Astrocyte (in vitro differentiated cells and primary cell): ENCODE results near the gene LRBA. TPM values are rescaled to one million over a fixed set of nuclear protein-coding genes. Genes with fewer than 3 reads are reported as not detected.
"Not testable (repeated sequence)": the region's sequence is repeated elsewhere in the genome, so short reads cannot be mapped to it uniquely, and the experiment has no call there.

Experiments
- DNase-seq: peaks from one replicate; pipeline ENCODE4 v3.0.0-alpha.2; 2010; ENCODE audit warnings: low read depth
- FAIRE-seq: peaks from 2 replicates; lab custom pipeline; 2011; peaks lifted over from hg19 to GRCh38; lab: Jason Lieb, UNC
- H2AFZ ChIP-seq: 2 replicates; pipeline ENCODE4 v1.6.0; 2012; ENCODE audit warnings: low read depth, low read length, inconsistent platforms
- H3K27ac ChIP-seq: 2 replicates; pipeline ENCODE4 v1.5.1; 2011; ENCODE audit warnings: low read depth, low read length, inconsistent platforms
- H3K27me3 ChIP-seq: 2 replicates; pipeline ENCODE4 v1.6.0; 2011; ENCODE audit warnings: low read length, inconsistent platforms; ENCODE audit not compliant: insufficient read depth
- H3K36me3 ChIP-seq: 2 replicates; pipeline ENCODE4 v1.5.1; 2011; ENCODE audit warnings: low read length, inconsistent platforms; ENCODE audit not compliant: insufficient read depth
- H3K4me1 ChIP-seq: 2 replicates; pipeline ENCODE4 v1.5.1; 2011; ENCODE audit warnings: low read length, inconsistent platforms; ENCODE audit not compliant: insufficient read depth
- H3K4me2 ChIP-seq: 2 replicates; pipeline ENCODE4 v1.6.0; 2012; ENCODE audit warnings: low read length, inconsistent platforms
- H3K4me3 ChIP-seq: 2 replicates; pipeline ENCODE4 v1.5.1; 2011; ENCODE audit warnings: low read depth, mild to moderate bottlenecking, low read length, inconsistent platforms; ENCODE audit not compliant: insufficient read depth
- H3K79me2 ChIP-seq: 2 replicates; pipeline ENCODE4 v1.6.0; 2012; ENCODE audit warnings: mild to moderate bottlenecking, low read length, inconsistent platforms; ENCODE audit not compliant: insufficient read depth
- H3K9ac ChIP-seq: 2 replicates; pipeline ENCODE4 v1.6.0; 2012; ENCODE audit warnings: mild to moderate bottlenecking, low read length, inconsistent platforms
- H3K9me3 ChIP-seq: 2 replicates; pipeline ENCODE4 v1.5.1; 2012; ENCODE audit warnings: low read depth, mild to moderate bottlenecking, low read length, inconsistent platforms; ENCODE audit not compliant: insufficient read depth
- H4K20me1 ChIP-seq: 2 replicates; pipeline ENCODE4 v1.6.0; 2012; ENCODE audit warnings: low read length, inconsistent platforms; ENCODE audit not compliant: insufficient read depth
- H3K27ac Mint-ChIP-seq: one replicate; pipeline ENCODE4 v1.8.0; 2021; ENCODE audit warnings: mild to moderate bottlenecking, mixed read lengths; ENCODE audit not compliant: unreplicated experiment
- H3K27me3 Mint-ChIP-seq: one replicate; pipeline ENCODE4 v1.8.0; 2021; ENCODE audit warnings: low read depth, mixed read lengths; ENCODE audit not compliant: unreplicated experiment
- H3K36me3 Mint-ChIP-seq: one replicate; pipeline ENCODE4 v1.8.0; 2021; ENCODE audit warnings: low read depth, mixed read lengths; ENCODE audit not compliant: unreplicated experiment
- H3K4me1 Mint-ChIP-seq: one replicate; pipeline ENCODE4 v1.8.0; 2021; ENCODE audit warnings: low read depth, mixed read lengths; ENCODE audit not compliant: unreplicated experiment
- H3K4me3 Mint-ChIP-seq: one replicate; pipeline ENCODE4 v1.8.0; 2021; ENCODE audit warnings: mild to moderate bottlenecking, moderate library complexity, mixed read lengths; ENCODE audit not compliant: unreplicated experiment
- H3K9me3 Mint-ChIP-seq: one replicate; pipeline ENCODE4 v1.8.0; 2021; ENCODE audit warnings: mild to moderate bottlenecking, mixed read lengths; ENCODE audit not compliant: unreplicated experiment
- EZH2 ChIP-seq: IDR thresholded peaks from 2 replicates; pipeline ENCODE4 v1.6.1; 2012; ENCODE audit warnings: mild to moderate bottlenecking, low read length, inconsistent platforms; ENCODE audit not compliant: insufficient read depth
- total RNA-seq: library from RNA; stranded (reverse); gene quantifications from 2 replicates; pipeline ENCODE4 v1.2.1, GENCODE V29; 2021
- TF ChIP-seq, protein P1 (sequence below): IDR thresholded peaks from 2 replicates; pipeline ENCODE4 v1.5.1; 2011; ENCODE audit warnings: low read depth, mild to moderate bottlenecking, inconsistent platforms, low read length, moderate library complexity; ENCODE audit not compliant: insufficient read depth

Gene LRBA
- total RNA-seq, 1 donor from 2014 or later, result 25.3 TPM

DNA sequence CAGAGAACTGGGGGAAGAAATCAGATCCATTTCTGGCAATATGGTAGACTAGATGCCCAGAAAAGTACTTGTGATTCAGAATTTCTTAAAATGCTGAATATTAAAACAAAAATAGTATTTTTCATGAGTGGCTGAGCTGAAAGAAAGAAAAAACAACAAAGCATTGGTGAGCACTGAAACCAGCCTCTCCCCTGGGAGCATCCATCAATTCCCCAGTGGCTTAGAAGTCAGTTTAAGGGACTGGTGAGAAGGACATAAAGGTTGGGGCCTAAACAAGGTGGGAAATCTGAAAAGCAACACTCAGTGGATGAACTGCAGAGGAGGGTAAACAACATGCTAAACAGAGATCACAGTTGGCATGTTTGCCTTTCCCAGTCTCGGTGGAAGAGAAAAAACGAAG is 20.4 kb downstream of the LRBA start:
- no peaks in the 10 kb centered on the region for H3K36me3 ChIP-seq
- no peak overlapping the region for H3K4me3 Mint-ChIP-seq
- no peaks in the 10 kb centered on the region for H3K27me3 ChIP-seq
- H2AFZ ChIP-seq, result no peak overlapping the region
- H3K4me1 Mint-ChIP-seq, result no peaks in the 10 kb centered on the region
- H3K9me3 ChIP-seq, result no peaks in the 10 kb centered on the region
- no peak for FAIRE-seq
- H3K36me3 Mint-ChIP-seq, result peaks cover 1% of the 10 kb centered on the region
- no peak overlapping the region for H3K27ac Mint-ChIP-seq
- no peak overlapping the region for H3K4me2 ChIP-seq
- H3K9me3 Mint-ChIP-seq, result no peaks in the 10 kb centered on the region
- H3K4me1 ChIP-seq, result no peaks in the 10 kb centered on the region
- DNase-seq, result no peak
- no peak overlapping the region for H3K4me3 ChIP-seq
- H3K79me2 ChIP-seq, result peaks cover 15% of the 10 kb centered on the region
- no peak overlapping the region for H3K9ac ChIP-seq
- no peaks in the 10 kb centered on the region for H3K27me3 Mint-ChIP-seq
- H3K27ac ChIP-seq, result no peak overlapping the region
- no peak for TF ChIP-seq EZH2
- TF ChIP-seq, protein P1, sequence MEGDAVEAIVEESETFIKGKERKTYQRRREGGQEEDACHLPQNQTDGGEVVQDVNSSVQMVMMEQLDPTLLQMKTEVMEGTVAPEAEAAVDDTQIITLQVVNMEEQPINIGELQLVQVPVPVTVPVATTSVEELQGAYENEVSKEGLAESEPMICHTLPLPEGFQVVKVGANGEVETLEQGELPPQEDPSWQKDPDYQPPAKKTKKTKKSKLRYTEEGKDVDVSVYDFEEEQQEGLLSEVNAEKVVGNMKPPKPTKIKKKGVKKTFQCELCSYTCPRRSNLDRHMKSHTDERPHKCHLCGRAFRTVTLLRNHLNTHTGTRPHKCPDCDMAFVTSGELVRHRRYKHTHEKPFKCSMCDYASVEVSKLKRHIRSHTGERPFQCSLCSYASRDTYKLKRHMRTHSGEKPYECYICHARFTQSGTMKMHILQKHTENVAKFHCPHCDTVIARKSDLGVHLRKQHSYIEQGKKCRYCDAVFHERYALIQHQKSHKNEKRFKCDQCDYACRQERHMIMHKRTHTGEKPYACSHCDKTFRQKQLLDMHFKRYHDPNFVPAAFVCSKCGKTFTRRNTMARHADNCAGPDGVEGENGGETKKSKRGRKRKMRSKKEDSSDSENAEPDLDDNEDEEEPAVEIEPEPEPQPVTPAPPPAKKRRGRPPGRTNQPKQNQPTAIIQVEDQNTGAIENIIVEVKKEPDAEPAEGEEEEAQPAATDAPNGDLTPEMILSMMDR, result no peak
- peaks cover 9% of the 10 kb centered on the region for H4K20me1 ChIP-seq

DNA sequence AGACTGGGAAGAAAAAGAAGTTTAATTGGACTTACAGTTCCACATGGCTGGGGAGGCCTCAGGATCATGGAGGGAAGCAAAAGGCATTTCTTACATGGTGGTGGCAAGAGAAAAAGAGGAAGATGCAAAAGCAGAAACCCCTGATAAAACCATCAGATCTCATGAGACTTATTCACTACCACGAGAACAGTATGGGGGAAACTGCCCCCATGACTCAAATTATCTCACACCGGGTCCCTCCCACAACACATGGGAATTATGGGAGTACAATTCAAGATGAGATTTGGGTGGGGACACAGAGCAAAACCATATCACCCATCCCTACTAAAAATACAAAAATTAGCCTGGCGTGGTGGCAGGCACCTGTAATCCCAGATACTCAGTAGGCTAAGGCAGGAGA is 21.5 kb downstream of the LRBA start:
- not testable (repeated sequence) for H3K9me3 Mint-ChIP-seq, DNase-seq, H3K27me3 Mint-ChIP-seq, H2AFZ ChIP-seq, H3K36me3 Mint-ChIP-seq, H4K20me1 ChIP-seq, H3K4me1 Mint-ChIP-seq, H3K4me3 Mint-ChIP-seq, FAIRE-seq, H3K4me1 ChIP-seq, H3K27me3 ChIP-seq, H3K36me3 ChIP-seq, H3K27ac ChIP-seq, H3K4me2 ChIP-seq, H3K9me3 ChIP-seq, H3K4me3 ChIP-seq, H3K27ac Mint-ChIP-seq, H3K9ac ChIP-seq
- H3K79me2 ChIP-seq, result peaks cover 12% of the 10 kb centered on the region

DNA sequence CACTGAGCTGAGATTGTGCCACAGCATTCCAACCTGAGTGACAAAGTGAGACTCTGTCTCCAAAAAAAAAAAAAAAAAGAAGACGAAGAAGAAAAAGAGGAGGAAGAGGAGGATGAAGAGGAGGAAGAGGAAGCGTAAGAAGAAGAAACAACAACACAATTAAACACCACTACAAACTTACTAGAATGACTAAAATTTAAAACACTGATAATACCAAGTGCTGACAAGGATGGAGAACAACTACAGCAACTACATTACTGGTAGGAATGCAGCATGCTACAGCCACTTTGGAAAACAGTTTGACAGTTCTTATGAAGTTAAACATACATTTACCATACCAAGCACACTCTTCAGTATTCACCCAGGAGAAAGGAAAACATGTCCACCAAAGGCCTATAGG is 24.1 kb downstream of the LRBA start:
- H3K9me3 Mint-ChIP-seq, result no peaks in the 10 kb centered on the region
- H3K9ac ChIP-seq, result no peak overlapping the region

More for the DNA sequence above, 24.1 kb downstream of the LRBA start:
- Histone ChIP-seq H2AFZ (no peak overlapping the region), H3K27me3 (no peaks in the 10 kb centered on the region), H3K4me3 (no peak overlapping the region), H3K9me3 (no peaks in the 10 kb centered on the region), H3K4me1 (no peaks in the 10 kb centered on the region), H4K20me1 (peaks cover 9% of the 10 kb centered on the region), H3K27ac (no peak overlapping the region), H3K4me2 (no peak overlapping the region), H3K36me3 (no peaks in the 10 kb centered on the region), H3K79me2 (peaks cover 12% of the 10 kb centered on the region)
- Mint-ChIP-seq H3K4me3 (no peak overlapping the region), H3K27me3 (no peaks in the 10 kb centered on the region), H3K4me1 (no peaks in the 10 kb centered on the region), H3K27ac (no peak overlapping the region), H3K36me3 (peaks cover 1% of the 10 kb centered on the region)
- no peak for FAIRE-seq
- DNase-seq, result no peak
- no peak for TF ChIP-seq EZH2
- TF ChIP-seq, protein P1, result no peak
